Neural progenitor cell (in vitro differentiated cells): ENCODE measurements around the gene PSG6.
"Not testable (repeated sequence)": the region's sequence is repeated elsewhere in the genome, so short reads cannot be mapped to it uniquely, and the experiment has no call there.

Experiments
- EZH2phosphoT487 ChIP-seq: fragments of 200-600 bp; sonication (generic); IDR thresholded peaks from 2 replicates; pipeline ENCODE4 v1.6.1; 2017; ENCODE audit warnings: antibody characterized with exemption
- TF ChIP-seq, protein P1 (sequence below): fragments of 200-600 bp; sonication (generic); IDR thresholded peaks from 2 replicates; pipeline ENCODE4 v1.5.1; 2017; ENCODE audit warnings: antibody characterized with exemption, mild to moderate bottlenecking

DNA sequence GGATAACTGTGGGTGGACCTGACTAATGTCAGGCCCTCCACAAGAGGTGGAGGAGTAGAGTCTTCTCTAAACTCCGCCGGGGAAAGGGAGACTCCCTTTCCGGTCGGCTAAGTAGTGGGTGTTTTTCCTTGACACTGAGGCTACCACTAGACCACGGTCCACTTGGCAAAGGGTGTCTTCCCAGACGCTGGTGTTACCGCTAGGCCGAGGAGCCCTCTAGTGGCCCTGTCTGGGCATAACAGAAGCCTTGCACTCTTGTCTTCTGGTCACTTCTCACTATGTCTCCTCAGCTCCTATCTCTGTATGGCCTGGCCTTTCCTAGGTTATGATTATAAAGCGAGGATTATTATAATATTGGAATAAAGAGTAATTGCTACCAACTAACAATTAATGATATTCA, 5.4 kb upstream of the PSG6 start:
- TF ChIP-seq, protein P1, sequence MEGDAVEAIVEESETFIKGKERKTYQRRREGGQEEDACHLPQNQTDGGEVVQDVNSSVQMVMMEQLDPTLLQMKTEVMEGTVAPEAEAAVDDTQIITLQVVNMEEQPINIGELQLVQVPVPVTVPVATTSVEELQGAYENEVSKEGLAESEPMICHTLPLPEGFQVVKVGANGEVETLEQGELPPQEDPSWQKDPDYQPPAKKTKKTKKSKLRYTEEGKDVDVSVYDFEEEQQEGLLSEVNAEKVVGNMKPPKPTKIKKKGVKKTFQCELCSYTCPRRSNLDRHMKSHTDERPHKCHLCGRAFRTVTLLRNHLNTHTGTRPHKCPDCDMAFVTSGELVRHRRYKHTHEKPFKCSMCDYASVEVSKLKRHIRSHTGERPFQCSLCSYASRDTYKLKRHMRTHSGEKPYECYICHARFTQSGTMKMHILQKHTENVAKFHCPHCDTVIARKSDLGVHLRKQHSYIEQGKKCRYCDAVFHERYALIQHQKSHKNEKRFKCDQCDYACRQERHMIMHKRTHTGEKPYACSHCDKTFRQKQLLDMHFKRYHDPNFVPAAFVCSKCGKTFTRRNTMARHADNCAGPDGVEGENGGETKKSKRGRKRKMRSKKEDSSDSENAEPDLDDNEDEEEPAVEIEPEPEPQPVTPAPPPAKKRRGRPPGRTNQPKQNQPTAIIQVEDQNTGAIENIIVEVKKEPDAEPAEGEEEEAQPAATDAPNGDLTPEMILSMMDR: peak; percentile 39
- not testable (repeated sequence) for TF ChIP-seq EZH2phosphoT487
